Heart right ventricle (tissue), 16 donors: ENCODE measurements around the gene CCDC40. TPM values are rescaled to one million over a fixed set of nuclear protein-coding genes. Genes with fewer than 3 reads are reported as not detected.

Experiments
- ATAC-seq, 8 donors: fragments of 200-7000 bp; cut with Tn5 transposase; one replicate each; pipeline ENCODE4 v1.9.1; 2020; ENCODE audit warnings: mild to moderate bottlenecking in 8 of 8, moderate library complexity in 8 of 8, moderate number of reproducible peaks in 1 of 8
- DNase-seq, 2 donors: peaks; one replicate each; pipeline ENCODE4 v3.0.0-alpha.2; 2020
- H3K27ac ChIP-seq, 10 donors: fragments of 200-600 bp; sonication (generic) in 2 of 10; one replicate each; pipeline versions ENCODE4 v1.5.0 to v1.8.0; 2020 to 2022; ENCODE audit warnings: mild to moderate bottlenecking in 3 of 10
- H3K27me3 ChIP-seq, 7 donors: fragments of 200-600 bp; one replicate each; pipeline ENCODE4 v1.8.0; 2021 to 2022; ENCODE audit warnings: mild to moderate bottlenecking in 2 of 7
- H3K36me3 ChIP-seq, 9 donors: fragments of 200-600 bp; sonication (generic) in 1 of 9; one replicate each; pipeline versions ENCODE4 v1.5.0 to v1.8.0; 2020 to 2022; ENCODE audit warnings: mild to moderate bottlenecking in 2 of 9
- H3K4me1 ChIP-seq, 9 donors: fragments of 200-600 bp; sonication (generic) in 1 of 9; one replicate each; pipeline versions ENCODE4 v1.5.0 to v1.8.0; 2020 to 2022; ENCODE audit warnings: mild to moderate bottlenecking in 4 of 9
- H3K4me3 ChIP-seq, 10 donors: fragments of 200-600 bp; sonication (generic) in 2 of 10; one replicate each; pipeline versions ENCODE4 v1.5.0 to v1.8.0; 2020 to 2022; ENCODE audit warnings: mild to moderate bottlenecking in 7 of 10, moderate library complexity in 2 of 10
- H3K9me3 ChIP-seq, 11 donors: fragments of 200-600 bp in 10 of 11; sonication (generic) in 2 of 11; one replicate each; pipeline versions ENCODE4 v1.5.0 to v1.8.0; 2013 to 2022; ENCODE audit warnings: mild to moderate bottlenecking in 2 of 11, control low read depth in 1 of 11, moderate library complexity in 1 of 11
- WGBS, 2 donors: extraction: QIAGEN DNeasy Blood & Tissue Kit; methylation state at CpG; one replicate each; pipeline ENCODE4 v1.1.7; 2013; ENCODE audit warnings: inconsistent platforms in 1 of 2; 5-methylcytosine and 5-hydroxymethylcytosine counted together
- intact Hi-C, 10 donors: fragments of 100-400 bp; cut with DNase I; formaldehyde crosslinking; loops; one replicate each; pipeline versions ENCODE4 v1.11.1 to v1.14.2; 2022
- polyA plus RNA-seq, 2 donors: library from polyadenylated mRNA; stranded (reverse); fragments of 200-250 nt; gene quantifications; one replicate each; pipeline ENCODE4 v1.2.3, GENCODE V29; 2013
- total RNA-seq, 10 donors: library from RNA; stranded (reverse); fragmentation: NEBNext Ultra II Directional in 3 of 10; extraction: Animal tissue kit (Norgen Biotek cat#: 25700) in 3 of 10; gene quantifications; one replicate each; pipeline versions ENCODE4 v1.2.1 to v1.2.4, GENCODE V29; 2021 to 2023
- TF ChIP-seq, protein P1 (sequence below), 9 donors: fragments of 200-600 bp; sonication (generic) in 2 of 9; IDR thresholded peaks; one replicate each; pipeline versions ENCODE4 v1.5.0 to v1.8.0; 2021 to 2022; ENCODE audit warnings: antibody characterized with exemption in 9 of 9, mild to moderate bottlenecking in 5 of 9, moderate library complexity in 1 of 9
- donor health status: Arrhythmogenic right ventricular cardiomyopathy.
- donor health status: ischemic (EF 13 %, LVEDD 7.1; RV severe dilation, severe dysfunction).
- donor health status: healthy with polysubstance abuse.
- donor health status: DM: no; HTN: yes; CAD: no.
- donor health status: DM: no; HTN: no; CAD: no.
- donor health status: ischemic (EF 25% LVEDD 6.9; RV normal size, moderate dysfunction).
- donor health status: ischemic (EF 25% LVEDD 5.7; RV mildly dilated, moderate dysfunction).
- donor health status: healthy.
- donor health status: DM: yes; HTN: yes; CAD: no.
- donor health status: Ischemic cardiomyopathy.
- donor health status: ischemic (EF 35%, LVEDD 5.7; RV mildly dilated, moderate dysfunction).
- donor health status: nonischemic (EF 11% LVEDD 7.7; RV severe dilation, severe dysfunction).
- donor health status: DM: yes; HTN: yes; CAD: no.
- donor health status: PGD.
- donor health status: ischemic (EF 29% LVEDD 5.4; RV normal size, mild dysfunction).
- donor health status: nonischemic (EF 23%, LVEDD 6.1; RV moderate dilation, normal function).

CCDC40 gene
- total and polyA plus RNA-seq, 12 donors: 2.0 to 8.9 (median 6.6) TPM

DNA sequence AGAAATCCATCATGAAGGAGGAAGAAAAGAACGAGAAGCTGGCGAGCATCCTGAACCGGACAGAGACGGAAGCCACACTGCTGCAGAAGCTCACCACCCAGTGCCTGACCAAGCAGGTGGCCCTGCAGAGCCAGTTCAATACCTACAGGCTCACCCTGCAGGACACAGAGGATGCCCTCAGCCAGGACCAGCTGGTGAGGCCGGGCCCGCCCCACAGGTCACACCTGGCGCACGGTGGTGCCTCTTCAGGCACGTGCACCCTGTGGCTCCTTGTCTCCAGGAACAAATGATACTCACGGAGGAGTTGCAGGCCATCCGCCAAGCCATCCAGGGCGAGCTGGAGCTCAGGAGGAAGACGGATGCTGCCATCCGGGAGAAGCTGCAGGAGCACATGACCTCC, 45.2 kb downstream of the CCDC40 start:
- intact Hi-C loops: loop anchor here in 3 of 10 donors (5.0 kb wide), 1 partner anchor 74 kb away; no protein-coding TSS in a partner anchor
- Histone ChIP-seq H3K4me1 (peaks cover 0 to 9% (median 4%) of the 10 kb centered on the region in 9 donors), H3K4me3 (no peak overlapping the region), H3K27ac (no peak overlapping the region), H3K9me3 (no peaks in the 10 kb centered on the region), H3K36me3 (no peaks in the 10 kb centered on the region), H3K27me3 (no peaks in the 10 kb centered on the region)
- no peak for ATAC-seq
- TF ChIP-seq, protein P1, sequence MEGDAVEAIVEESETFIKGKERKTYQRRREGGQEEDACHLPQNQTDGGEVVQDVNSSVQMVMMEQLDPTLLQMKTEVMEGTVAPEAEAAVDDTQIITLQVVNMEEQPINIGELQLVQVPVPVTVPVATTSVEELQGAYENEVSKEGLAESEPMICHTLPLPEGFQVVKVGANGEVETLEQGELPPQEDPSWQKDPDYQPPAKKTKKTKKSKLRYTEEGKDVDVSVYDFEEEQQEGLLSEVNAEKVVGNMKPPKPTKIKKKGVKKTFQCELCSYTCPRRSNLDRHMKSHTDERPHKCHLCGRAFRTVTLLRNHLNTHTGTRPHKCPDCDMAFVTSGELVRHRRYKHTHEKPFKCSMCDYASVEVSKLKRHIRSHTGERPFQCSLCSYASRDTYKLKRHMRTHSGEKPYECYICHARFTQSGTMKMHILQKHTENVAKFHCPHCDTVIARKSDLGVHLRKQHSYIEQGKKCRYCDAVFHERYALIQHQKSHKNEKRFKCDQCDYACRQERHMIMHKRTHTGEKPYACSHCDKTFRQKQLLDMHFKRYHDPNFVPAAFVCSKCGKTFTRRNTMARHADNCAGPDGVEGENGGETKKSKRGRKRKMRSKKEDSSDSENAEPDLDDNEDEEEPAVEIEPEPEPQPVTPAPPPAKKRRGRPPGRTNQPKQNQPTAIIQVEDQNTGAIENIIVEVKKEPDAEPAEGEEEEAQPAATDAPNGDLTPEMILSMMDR (IDR thresholded peaks at IDR 0.05): no peak
- 92 to 96% methylated on average over 14 of the region's 14 CpGs for WGBS, 2 donors
- DNase-seq: no peak

- intact Hi-C loops: loop anchor here in 3 of 10 donors (5.0 kb wide), 1 partner anchor 75 kb away; no protein-coding TSS in a partner anchor
- peak in 1 of 2 donors; percentile 63 for DNase-seq
- Histone ChIP-seq H3K9me3 (no peaks in the 10 kb centered on the region), H3K27ac (no peak overlapping the region), H3K27me3 (no peaks in the 10 kb centered on the region), H3K36me3 (no peaks in the 10 kb centered on the region), H3K4me1 (peaks cover 0 to 9% (median 4%) of the 10 kb centered on the region in 9 donors), H3K4me3 (peak overlapping the region in 2 of 10 donors; percentile 15 to 25)
- ATAC-seq: peak; percentile 29 to 66 (median 50)
- TF ChIP-seq, protein P1 (IDR thresholded peaks at IDR 0.05): peak; percentile 66 to 85 (median 83)
- 28% methylated on average over 20 of the region's 20 CpGs for WGBS, 2 donors
These were observed 46.1 kb downstream of the CCDC40 start for GRCh38 chr17:80082403-80083135.

DNA sequence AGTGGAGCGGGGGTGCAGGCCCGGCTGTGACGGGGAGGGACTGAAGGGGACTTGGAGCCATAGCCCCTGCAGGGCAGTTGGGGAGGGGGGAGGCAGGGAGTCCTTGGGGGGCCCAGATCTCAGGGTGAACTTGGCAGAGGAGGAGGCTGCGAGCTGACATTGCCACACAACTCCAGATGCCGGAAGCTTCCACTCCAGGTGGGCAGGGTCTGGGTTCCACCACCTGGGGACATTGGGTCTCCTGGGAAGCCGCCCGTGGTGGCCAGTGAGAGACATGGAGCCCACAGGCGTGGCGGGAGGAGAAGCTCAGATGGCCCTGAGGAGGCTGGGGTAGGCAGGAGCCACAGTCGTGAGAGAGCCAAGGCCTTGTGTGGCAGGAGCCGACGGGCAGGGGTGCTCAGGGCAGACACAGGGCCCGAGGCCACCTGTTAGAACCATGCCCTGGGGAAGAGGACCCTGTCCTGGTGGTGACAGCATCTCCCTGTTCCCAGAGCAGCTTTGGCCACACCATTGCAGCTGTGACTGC, 46.8 kb downstream of the CCDC40 start:
- ATAC-seq: peak in 4 of 8 donors; percentile 6 to 36 (median 21)
- DNase-seq: no peak
- intact Hi-C loops: loop anchor here in 3 of 10 donors (5.0 kb wide), 1 partner anchor 76 kb away; no protein-coding TSS in a partner anchor
- H3K9me3 ChIP-seq: no peaks in the 10 kb centered on the region
- no peaks in the 10 kb centered on the region for H3K27me3 ChIP-seq
- no peak overlapping the region for H3K4me3 ChIP-seq
- TF ChIP-seq, protein P1 (IDR thresholded peaks at IDR 0.05): no peak
- peaks cover 0 to 9% (median 4%) of the 10 kb centered on the region in 9 donors for H3K4me1 ChIP-seq
- no peaks in the 10 kb centered on the region for H3K36me3 ChIP-seq
- H3K27ac ChIP-seq: no peak overlapping the region
- WGBS, 2 donors: 84 to 87% methylated on average over 13 of the region's 13 CpGs

DNA sequence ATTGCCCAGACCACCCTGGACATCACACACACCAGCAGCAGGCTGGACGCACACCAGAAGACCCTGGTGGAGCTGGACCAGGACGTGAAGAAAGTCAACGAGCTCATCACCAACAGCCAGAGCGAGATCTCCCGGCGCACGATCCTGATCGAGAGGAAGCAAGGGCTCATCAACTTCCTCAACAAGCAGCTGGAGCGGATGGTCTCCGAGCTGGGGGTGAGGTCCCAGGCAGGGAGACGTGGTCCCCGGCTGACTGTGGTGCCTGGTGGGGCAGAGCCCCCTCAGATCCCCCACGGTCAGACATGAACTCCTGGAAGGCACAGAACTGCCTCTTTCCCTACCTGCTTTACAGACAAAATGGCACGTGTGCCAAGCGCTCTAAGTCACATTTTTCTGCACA, 48.3 kb downstream of the CCDC40 start:
- Histone ChIP-seq H3K36me3 (no peaks in the 10 kb centered on the region), H3K4me3 (no peak overlapping the region), H3K27ac (no peak overlapping the region), H3K4me1 (peaks cover 0 to 9% (median 4%) of the 10 kb centered on the region in 9 donors), H3K9me3 (no peaks in the 10 kb centered on the region), H3K27me3 (no peaks in the 10 kb centered on the region)
- WGBS, 2 donors: 86 to 88% methylated on average over 15 of the region's 15 CpGs
- ATAC-seq (no peak), DNase-seq (no peak)
- TF ChIP-seq, protein P1 (IDR thresholded peaks at IDR 0.05): no peak
- intact Hi-C loops: loop anchor here in 3 of 10 donors (5.0 kb wide), 1 partner anchor 77 kb away; no protein-coding TSS in a partner anchor
